Fibroblast of lung (primary cell): ENCODE measurements around the gene CYP2A13. TPM values are rescaled to one million over a fixed set of nuclear protein-coding genes. Genes with fewer than 3 reads are reported as not detected.

Source experiments
- DNase-seq, 2 donors: peaks; one replicate each; pipeline versions ENCODE4 v3.0.0 to v3.0.0-alpha.2; 2010; ENCODE audit warnings: low read depth in 2 of 2
- H2AFZ ChIP-seq: 2 replicates; pipeline ENCODE4 v1.5.1; 2012; ENCODE audit warnings: low read length, control low read depth, inconsistent platforms
- H3K27ac ChIP-seq: 2 replicates; pipeline ENCODE4 v1.5.1; 2011; ENCODE audit warnings: low read length, control low read depth; ENCODE audit not compliant: insufficient read depth
- H3K27me3 ChIP-seq: 2 replicates; pipeline ENCODE4 v1.5.1; 2011; ENCODE audit warnings: mild to moderate bottlenecking, low read length; ENCODE audit not compliant: control insufficient read depth, insufficient read depth
- H3K36me3 ChIP-seq: 2 replicates; pipeline ENCODE4 v1.5.1; 2011; ENCODE audit warnings: low read length; ENCODE audit not compliant: control insufficient read depth, insufficient read depth
- H3K4me1 ChIP-seq: 2 replicates; pipeline ENCODE4 v1.5.1; 2011; ENCODE audit warnings: low read length; ENCODE audit not compliant: control insufficient read depth, insufficient read depth; ENCODE audit errors: extremely low read depth
- H3K4me2 ChIP-seq: 2 replicates; pipeline ENCODE4 v1.5.1; 2011; ENCODE audit warnings: low read length, control low read depth; ENCODE audit not compliant: insufficient read depth; ENCODE audit errors: extremely low read depth
- H3K4me3 ChIP-seq, 4 experiments: fragments of 200-600 bp in 1 of 4; sonication (generic) in 1 of 4; replicated peaks in 1 of 4; 2 replicates each; pipeline ENCODE4 v1.5.1; 2011 to 2016; ENCODE audit warnings: low read length in 4 of 4, low read depth in 3 of 4, mild to moderate bottlenecking in 3 of 4, control low read depth in 2 of 4, inconsistent platforms in 1 of 4, mixed read lengths in 1 of 4; ENCODE audit not compliant: insufficient read depth in 1 of 4; ENCODE audit errors: control extremely low read depth in 1 of 4
- H3K79me2 ChIP-seq: 2 replicates; pipeline ENCODE4 v1.5.1; 2012; ENCODE audit warnings: mild to moderate bottlenecking, low read length, inconsistent platforms; ENCODE audit not compliant: control insufficient read depth, insufficient read depth
- H3K9ac ChIP-seq: 2 replicates; pipeline ENCODE4 v1.5.1; 2011; ENCODE audit warnings: mild to moderate bottlenecking, low read length, control low read depth; ENCODE audit not compliant: insufficient read depth
- H3K9me3 ChIP-seq: 2 replicates; pipeline ENCODE4 v1.5.1; 2012; ENCODE audit warnings: low read depth, low read length; ENCODE audit not compliant: control insufficient read depth, insufficient read depth
- H4K20me1 ChIP-seq: 2 replicates; pipeline ENCODE4 v1.5.1; 2011; ENCODE audit warnings: low read length; ENCODE audit not compliant: control insufficient read depth, insufficient read depth; ENCODE audit errors: extremely low read depth
- CTCF ChIP-seq, 2 donors: IDR thresholded peaks in 1 of 2; conservative IDR thresholded peaks in 1 of 2; 1 replicate in 1 of 2; 2 replicates in 1 of 2; pipeline ENCODE4 v1.5.1; 2011 to 2012; ENCODE audit warnings: low read length in 2 of 2, control low read depth in 1 of 2, inconsistent platforms in 1 of 2, low read depth in 1 of 2, mild to moderate bottlenecking in 1 of 2
- EZH2 ChIP-seq: IDR thresholded peaks from 2 replicates; pipeline ENCODE4 v1.5.1; 2012; ENCODE audit warnings: low read length, control low read depth, mild to moderate bottlenecking; ENCODE audit errors: missing control alignments
- polyA plus RNA-seq, 2 donors: library from polyadenylated mRNA; depleted of rRNA in 1 of 2; stranded (reverse) in 1 of 2; unstranded in 1 of 2; fragments of >200 nt; gene quantifications; 2 replicates each; pipeline ENCODE4 v1.2.1, GENCODE V29; 2011 to 2012; ENCODE audit warnings: missing spikeins in 1 of 2
- total RNA-seq: library from RNA; depleted of rRNA; stranded (reverse); fragments of >200 nt; gene quantifications from 2 replicates; pipeline ENCODE4 v1.2.1, GENCODE V29; 2014

Gene CYP2A13
- total and polyA plus RNA-seq, 2 donors (not counting 1 experiment from before 2014, with no cell fraction given), result not detected

GRCh38 chr19:41089959-41090358, 1.7 kb downstream of the CYP2A13 start:
- no peak for TF ChIP-seq CTCF (conservative IDR thresholded peaks at IDR 0.05 in 1 of 2, IDR thresholded peaks at IDR 0.05 in 1 of 2; ENCODE audit: low read depth in 1 of 2, low read length in 2 of 2)
- TF ChIP-seq EZH2, result no peak
- H3K79me2 ChIP-seq, result no peaks in the 10 kb centered on the region
- H2AFZ ChIP-seq, result no peak overlapping the region
- H3K9ac ChIP-seq, result no peak overlapping the region
- H3K36me3 ChIP-seq, result no peaks in the 10 kb centered on the region
- no peaks in the 10 kb centered on the region for H3K9me3 ChIP-seq
- no peaks in the 10 kb centered on the region for H3K4me1 ChIP-seq
- H4K20me1 ChIP-seq, result no peaks in the 10 kb centered on the region
- H3K27me3 ChIP-seq, result no peaks in the 10 kb centered on the region
- DNase-seq, result no peak
- H3K4me3 ChIP-seq, result no peak overlapping the region
- H3K4me2 ChIP-seq, result no peak overlapping the region
- H3K27ac ChIP-seq, result no peak overlapping the region

- H3K4me2 ChIP-seq, result no peak overlapping the region
- H3K9ac ChIP-seq, result no peak overlapping the region
- no peaks in the 10 kb centered on the region for H3K9me3 ChIP-seq
- H4K20me1 ChIP-seq, result no peaks in the 10 kb centered on the region
- no peaks in the 10 kb centered on the region for H3K27me3 ChIP-seq
- H2AFZ ChIP-seq, result no peak overlapping the region
- H3K4me1 ChIP-seq, result no peaks in the 10 kb centered on the region
- H3K79me2 ChIP-seq, result no peaks in the 10 kb centered on the region
- no peak for TF ChIP-seq CTCF (conservative IDR thresholded peaks at IDR 0.05 in 1 of 2, IDR thresholded peaks at IDR 0.05 in 1 of 2; ENCODE audit: low read depth in 1 of 2, low read length in 2 of 2)
- no peak for TF ChIP-seq EZH2
- H3K4me3 ChIP-seq, result no peak overlapping the region
- DNase-seq, result no peak
- H3K27ac ChIP-seq, result no peak overlapping the region
- no peaks in the 10 kb centered on the region for H3K36me3 ChIP-seq
Observed at GRCh38 chr19:41095703-41096102, 7.5 kb downstream of the CYP2A13 start.

GRCh38 chr19:41096353-41096752, 8.1 kb downstream of the CYP2A13 start:
- H3K27ac ChIP-seq, result no peak overlapping the region
- DNase-seq, result no peak
- H4K20me1 ChIP-seq, result no peaks in the 10 kb centered on the region
- H3K4me2 ChIP-seq, result no peak overlapping the region
- H3K36me3 ChIP-seq, result no peaks in the 10 kb centered on the region
- H3K79me2 ChIP-seq, result no peaks in the 10 kb centered on the region
- no peak overlapping the region for H3K4me3 ChIP-seq
- no peak for TF ChIP-seq EZH2
- no peak for TF ChIP-seq CTCF (conservative IDR thresholded peaks at IDR 0.05 in 1 of 2, IDR thresholded peaks at IDR 0.05 in 1 of 2; ENCODE audit: low read depth in 1 of 2, low read length in 2 of 2)
- H2AFZ ChIP-seq, result no peak overlapping the region
- no peaks in the 10 kb centered on the region for H3K4me1 ChIP-seq
- no peaks in the 10 kb centered on the region for H3K27me3 ChIP-seq
- no peak overlapping the region for H3K9ac ChIP-seq
- H3K9me3 ChIP-seq, result no peaks in the 10 kb centered on the region
